Mesenchymal stem cell (in vitro differentiated cells and primary cell): Measurements from ENCODE around the gene TEAD1.

Source experiments
- DNase-seq: peaks from one replicate; pipeline ENCODE4 v3.0.0-alpha.2; 2013
- H2AFZ ChIP-seq: one replicate; pipeline ENCODE4 v1.6.1; 2013; ENCODE audit warnings: low read depth, mild to moderate bottlenecking, control low read depth, inconsistent platforms, low read length, moderate library complexity
- H2AK5ac ChIP-seq: 2 replicates; pipeline ENCODE4 v1.6.1; 2013; ENCODE audit warnings: low read length, moderate library complexity, mild to moderate bottlenecking, inconsistent platforms; ENCODE audit not compliant: severe bottlenecking
- H2BK120ac ChIP-seq: one replicate; pipeline ENCODE4 v1.6.1; 2013; ENCODE audit warnings: low read depth, mild to moderate bottlenecking, inconsistent platforms, low read length, moderate library complexity
- H2BK12ac ChIP-seq, 2 experiments: one replicate each; pipeline ENCODE4 v1.6.1; 2013; ENCODE audit warnings: inconsistent platforms in 2 of 2, low read length in 2 of 2, mild to moderate bottlenecking in 2 of 2, moderate library complexity in 2 of 2, control low read depth in 1 of 2
- H2BK15ac ChIP-seq: one replicate; pipeline ENCODE4 v1.6.1; 2013; ENCODE audit warnings: mild to moderate bottlenecking, low read depth, inconsistent platforms; ENCODE audit not compliant: poor library complexity, severe bottlenecking
- H2BK5ac ChIP-seq: 2 replicates; pipeline ENCODE4 v1.6.1; 2013; ENCODE audit warnings: low read depth, mild to moderate bottlenecking, low read length, control low read depth, inconsistent platforms; ENCODE audit not compliant: poor library complexity, severe bottlenecking
- H3K14ac ChIP-seq, 2 experiments: one replicate each; pipeline ENCODE4 v1.6.1; 2013; ENCODE audit warnings: inconsistent platforms in 2 of 2, low read length in 2 of 2, control low read depth in 1 of 2, mild to moderate bottlenecking in 1 of 2, moderate library complexity in 1 of 2
- H3K18ac ChIP-seq, 2 experiments: one replicate each; pipeline ENCODE4 v1.6.1; 2013; ENCODE audit warnings: inconsistent platforms in 2 of 2, low read length in 2 of 2, control low read depth in 1 of 2, low read depth in 1 of 2, mild to moderate bottlenecking in 1 of 2
- H3K23ac ChIP-seq, 2 experiments: one replicate each; pipeline ENCODE4 v1.6.1; 2013; ENCODE audit warnings: inconsistent platforms in 2 of 2, low read length in 2 of 2, mild to moderate bottlenecking in 2 of 2, moderate library complexity in 2 of 2, control low read depth in 1 of 2
- H3K27ac ChIP-seq: 2 replicates; pipeline ENCODE4 v1.5.1; 2013; ENCODE audit warnings: mild to moderate bottlenecking, moderate library complexity, low read length, control low read depth, inconsistent platforms; ENCODE audit not compliant: poor library complexity, severe bottlenecking
- H3K27me3 ChIP-seq, 2 experiments: 2 replicates each; pipeline versions ENCODE4 v1.6.1 to v1.7.0; 2013; ENCODE audit warnings: low read length in 2 of 2, mild to moderate bottlenecking in 2 of 2, moderate library complexity in 2 of 2, control low read depth in 1 of 2, inconsistent platforms in 1 of 2; ENCODE audit not compliant: control insufficient read depth in 1 of 2, insufficient read depth in 1 of 2
- H3K36me3 ChIP-seq, 2 experiments: 2 replicates each; pipeline versions ENCODE4 v1.6.1 to v1.7.0; 2013; ENCODE audit warnings: low read length in 2 of 2, control low read depth in 1 of 2, inconsistent platforms in 1 of 2, low read depth in 1 of 2, mild to moderate bottlenecking in 1 of 2; ENCODE audit not compliant: insufficient read depth in 2 of 2, control insufficient read depth in 1 of 2
- H3K4ac ChIP-seq, 2 experiments: one replicate each; pipeline ENCODE4 v1.6.1; 2013; ENCODE audit warnings: inconsistent platforms in 2 of 2, low read length in 2 of 2, mild to moderate bottlenecking in 2 of 2, moderate library complexity in 2 of 2, control low read depth in 1 of 2, low read depth in 1 of 2
- H3K4me1 ChIP-seq: 2 replicates; pipeline ENCODE4 v1.6.1; 2013; ENCODE audit warnings: low read depth, low read length, control low read depth; ENCODE audit not compliant: control insufficient read depth, insufficient read depth
- H3K4me2 ChIP-seq: 2 replicates; pipeline ENCODE4 v1.6.1; 2013; ENCODE audit warnings: low read length, mild to moderate bottlenecking, inconsistent platforms; ENCODE audit not compliant: poor library complexity, severe bottlenecking
- H3K4me3 ChIP-seq, 2 experiments: 2 replicates each; pipeline versions ENCODE4 v1.5.1 to v1.7.0; 2013; ENCODE audit warnings: low read length in 2 of 2, mild to moderate bottlenecking in 2 of 2, control low read depth in 1 of 2, low read depth in 1 of 2; ENCODE audit not compliant: insufficient read depth in 1 of 2
- H3K79me1 ChIP-seq: replicated peaks from 2 replicates; pipeline ENCODE4 v1.6.1; 2013; ENCODE audit warnings: mild to moderate bottlenecking, control low read depth, low read length, inconsistent platforms; ENCODE audit not compliant: poor library complexity, severe bottlenecking
- H3K9ac ChIP-seq: 2 replicates; pipeline ENCODE4 v1.7.0; 2013; ENCODE audit warnings: mild to moderate bottlenecking, low read length, moderate library complexity
- H3K9me3 ChIP-seq: 2 replicates; pipeline ENCODE4 v1.7.0; 2013; ENCODE audit warnings: mild to moderate bottlenecking, low read length; ENCODE audit not compliant: control insufficient read depth
- H4K8ac ChIP-seq: one replicate; pipeline ENCODE4 v1.6.1; 2013; ENCODE audit warnings: inconsistent platforms, mild to moderate bottlenecking, low read length, moderate library complexity
- H4K91ac ChIP-seq: one replicate; pipeline ENCODE4 v1.6.1; 2013; ENCODE audit warnings: mild to moderate bottlenecking, low read length, inconsistent platforms
- WGBS: methylation state at CpG from one replicate; pipeline ENCODE4 v1.1.7; 2013; ENCODE audit warnings: mixed read lengths; 5-methylcytosine and 5-hydroxymethylcytosine counted together

TEAD1 gene

DNA sequence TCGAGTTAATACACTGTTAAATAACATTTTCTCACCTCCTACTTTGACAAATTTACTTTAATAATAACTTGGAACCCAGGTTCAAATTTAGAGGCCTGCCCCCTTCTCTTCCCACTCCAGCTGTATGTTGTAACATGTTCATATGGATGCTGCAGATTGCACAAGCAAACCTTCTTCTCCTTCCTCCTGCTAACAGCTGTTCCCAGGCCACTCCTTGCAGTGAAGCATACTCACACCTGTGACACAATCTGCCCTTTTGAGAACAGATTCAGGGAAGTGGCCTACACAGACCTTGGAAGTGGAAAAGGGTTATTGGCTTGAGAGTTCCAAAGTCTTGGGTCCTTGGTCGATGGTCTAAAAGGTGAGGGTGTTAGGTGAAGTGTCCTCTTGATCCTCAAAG, 131.9 kb downstream of the TEAD1 start:
- peaks cover 0 to 2% of the 10 kb centered on the region in 2 experiments for H3K36me3 ChIP-seq
- H3K27me3 ChIP-seq, result no peaks in the 10 kb centered on the region
- H2BK5ac ChIP-seq, result no peak overlapping the region
- no peak overlapping the region for H3K14ac ChIP-seq
- H2BK120ac ChIP-seq, result no peak overlapping the region
- peaks cover 28% of the 10 kb centered on the region for H3K4me1 ChIP-seq
- H3K9ac ChIP-seq, result no peak overlapping the region
- H3K4me2 ChIP-seq, result no peak overlapping the region
- H3K4ac ChIP-seq, result no peak overlapping the region
- H2BK15ac ChIP-seq, result no peak overlapping the region
- H3K79me1 ChIP-seq, result peaks cover 21% of the 10 kb centered on the region
- 100% methylated on average over 1 of the region's 2 CpGs for WGBS
- no peak overlapping the region for H2AFZ ChIP-seq
- no peak overlapping the region for H2AK5ac ChIP-seq
- H4K91ac ChIP-seq, result no peak overlapping the region
- DNase-seq, result peak; percentile 74
- no peak overlapping the region for H3K23ac ChIP-seq
- H3K18ac ChIP-seq, result no peak overlapping the region
- H4K8ac ChIP-seq, result no peak overlapping the region
- no peaks in the 10 kb centered on the region for H3K9me3 ChIP-seq
- H2BK12ac ChIP-seq, result no peak overlapping the region
- no peak overlapping the region for H3K27ac ChIP-seq
- H3K4me3 ChIP-seq, result no peak overlapping the region

DNA sequence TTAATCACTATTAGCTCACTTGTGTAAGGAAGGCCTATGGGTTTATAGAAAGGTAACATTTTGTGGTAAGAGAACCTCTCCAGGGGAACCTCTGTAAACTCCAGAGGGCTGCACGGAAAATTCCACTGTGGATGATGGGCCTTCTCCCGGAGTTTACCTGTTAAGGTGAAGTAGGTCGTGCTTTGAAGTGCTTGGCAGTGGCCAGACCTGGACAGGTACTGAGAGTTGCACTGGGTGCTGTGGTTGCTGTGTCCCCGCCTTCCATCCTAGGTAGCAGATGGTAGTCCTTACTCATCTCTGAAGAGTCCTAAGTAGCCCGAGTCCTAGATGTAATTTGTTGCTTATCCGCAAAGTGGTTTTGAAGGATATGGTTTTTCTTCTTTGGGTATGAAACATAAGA, 133.4 kb downstream of the TEAD1 start:
- Histone ChIP-seq H2AK5ac (peak overlapping the region; percentile 90), H3K9me3 (no peaks in the 10 kb centered on the region), H3K23ac (no peak overlapping the region), H2BK5ac (no peak overlapping the region), H3K79me1 (peaks cover 26% of the 10 kb centered on the region), H3K14ac (no peak overlapping the region), H2BK15ac (no peak overlapping the region), H3K36me3 (peaks cover 0 to 2% of the 10 kb centered on the region in 2 experiments), H3K4me1 (peaks cover 26% of the 10 kb centered on the region), H2BK120ac (no peak overlapping the region), H2AFZ (no peak overlapping the region), H3K27ac (no peak overlapping the region), H3K4ac (no peak overlapping the region), H4K8ac (peak overlapping the region; percentile 45), H3K4me3 (no peak overlapping the region), H3K9ac (no peak overlapping the region), H4K91ac (no peak overlapping the region), H2BK12ac (peak overlapping the region in 1 of 2 experiments; percentile 29), H3K18ac (peak overlapping the region in 1 of 2 experiments; percentile 64), H3K4me2 (no peak overlapping the region), H3K27me3 (no peaks in the 10 kb centered on the region)
- no peak for DNase-seq
- 95% methylated on average over 6 of the region's 6 CpGs for WGBS

DNA sequence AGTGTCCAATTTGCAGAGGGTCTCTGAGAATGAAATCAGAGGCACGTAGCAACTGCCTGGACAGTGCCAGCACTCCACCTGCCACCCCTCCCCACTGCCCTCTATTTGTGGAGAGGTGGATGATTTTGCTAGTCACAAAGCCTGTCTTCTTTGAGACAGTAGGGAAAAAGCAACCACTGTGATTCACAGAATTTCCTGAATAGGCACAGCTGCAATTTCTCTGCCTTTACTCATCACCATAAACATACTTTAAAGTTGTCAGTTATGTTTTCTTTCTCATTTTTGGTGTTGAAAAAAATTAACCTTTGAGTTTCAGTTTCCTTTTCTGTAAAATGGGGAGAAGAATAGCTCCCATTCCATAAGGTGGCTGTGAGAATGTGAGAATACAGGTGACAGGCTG, 134.3 kb downstream of the TEAD1 start:
- peaks cover 26% of the 10 kb centered on the region for H3K79me1 ChIP-seq
- H2AFZ ChIP-seq, result no peak overlapping the region
- WGBS, result no CpG with 5 or more reads among the region's 1 CpG
- no peak overlapping the region for H4K8ac ChIP-seq
- H2AK5ac ChIP-seq, result peak overlapping the region; percentile 40
- H2BK12ac ChIP-seq, result no peak overlapping the region
- no peak overlapping the region for H3K23ac ChIP-seq
- H2BK5ac ChIP-seq, result no peak overlapping the region
- H3K18ac ChIP-seq, result peak overlapping the region in 1 of 2 experiments; percentile 71
- H3K9ac ChIP-seq, result peak overlapping the region; percentile 28
- H2BK15ac ChIP-seq, result no peak overlapping the region
- H3K14ac ChIP-seq, result no peak overlapping the region
- peaks cover 29% of the 10 kb centered on the region for H3K4me1 ChIP-seq
- peak; percentile 69 for DNase-seq
- no peaks in the 10 kb centered on the region for H3K27me3 ChIP-seq
- no peak overlapping the region for H3K4me3 ChIP-seq
- peak overlapping the region; percentile 63 for H3K27ac ChIP-seq
- no peak overlapping the region for H3K4me2 ChIP-seq
- peaks cover under 1 to 2% of the 10 kb centered on the region in 2 experiments for H3K36me3 ChIP-seq
- peak overlapping the region in 1 of 2 experiments; percentile 7 for H3K4ac ChIP-seq
- no peaks in the 10 kb centered on the region for H3K9me3 ChIP-seq
- H4K91ac ChIP-seq, result no peak overlapping the region
- H2BK120ac ChIP-seq, result no peak overlapping the region

DNA sequence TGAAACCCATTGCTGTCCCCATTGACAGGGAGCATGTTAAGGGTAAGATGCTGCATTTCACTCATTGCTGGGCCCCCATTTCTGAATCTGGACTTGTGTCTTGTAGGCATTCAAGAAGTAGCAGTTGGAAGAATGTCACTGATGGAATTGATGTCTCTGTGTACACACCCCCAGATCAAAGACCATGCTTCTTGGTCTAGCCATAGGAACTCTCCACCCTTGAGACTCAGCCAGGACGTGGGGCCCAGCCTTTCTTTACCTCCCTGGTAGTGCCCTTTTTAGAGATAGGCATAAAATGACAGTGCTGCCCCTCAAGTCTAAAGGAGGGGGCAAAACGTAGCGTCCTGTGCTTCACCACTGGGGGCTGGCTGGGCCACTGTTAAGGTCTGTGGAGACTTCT, 135.1 kb downstream of the TEAD1 start:
- Histone ChIP-seq H2BK120ac (no peak overlapping the region), H2BK12ac (peak overlapping the region in 1 of 2 experiments; percentile 56)
- 96% methylated on average over 3 of the region's 3 CpGs for WGBS

More for the DNA sequence above, 135.1 kb downstream of the TEAD1 start:
- H3K36me3 ChIP-seq, result peaks cover 2 to 9% of the 10 kb centered on the region in 2 experiments
- H3K23ac ChIP-seq, result no peak overlapping the region
- H3K4me1 ChIP-seq, result peaks cover 35% of the 10 kb centered on the region
- no peak overlapping the region for H3K27ac ChIP-seq
- H3K79me1 ChIP-seq, result peaks cover 27% of the 10 kb centered on the region
- H3K27me3 ChIP-seq, result no peaks in the 10 kb centered on the region
- H3K9ac ChIP-seq, result no peak overlapping the region
- no peak overlapping the region for H2BK15ac ChIP-seq
- no peak overlapping the region for H4K8ac ChIP-seq
- H3K18ac ChIP-seq, result peak overlapping the region; percentile 1 to 67
- DNase-seq, result no peak
- no peak overlapping the region for H3K4me3 ChIP-seq
- H3K9me3 ChIP-seq, result no peaks in the 10 kb centered on the region
- no peak overlapping the region for H2BK5ac ChIP-seq
- H2AFZ ChIP-seq, result no peak overlapping the region
- no peak overlapping the region for H3K4me2 ChIP-seq
- H2AK5ac ChIP-seq, result peak overlapping the region; percentile 89
- H3K4ac ChIP-seq, result peak overlapping the region in 1 of 2 experiments; percentile 17
- H3K14ac ChIP-seq, result no peak overlapping the region
- no peak overlapping the region for H4K91ac ChIP-seq
